ENCODE measurements around the gene SLC22A23. TPM values are rescaled to one million over a fixed set of nuclear protein-coding genes. Genes with fewer than 3 reads are reported as not detected.

The SLC22A23 gene
- total RNA-seq, 1 donor from 2014 or later = 18.7 TPM

- Histone ChIP-seq H3K27me3 (ENCODE audit: control insufficient read depth, insufficient read depth, low read length) (no peaks in the 10 kb centered on the region), H3K36me3 (ENCODE audit: control insufficient read depth, insufficient read depth, low read length) (peaks cover 5% of the 10 kb centered on the region), H3K4me3 (ENCODE audit: low read depth, low read length) (no peak overlapping the region)
- FAIRE-seq = no peak
- no peak for DNase-seq (ENCODE audit: low read depth)
- no peak for TF ChIP-seq CTCF (IDR thresholded peaks at IDR 0.05; ENCODE audit: insufficient read depth, low read length, severe bottlenecking)
Measured at GRCh38 chr6:3376064-3376463, 80.8 kb downstream of the SLC22A23 start.

- no peak for DNase-seq (ENCODE audit: low read depth)
- peaks cover 5% of the 10 kb centered on the region for H3K36me3 ChIP-seq (ENCODE audit: control insufficient read depth, insufficient read depth, low read length)
- H3K4me3 ChIP-seq (ENCODE audit: low read depth, low read length) = no peak overlapping the region
- FAIRE-seq = no peak
- no peaks in the 10 kb centered on the region for H3K27me3 ChIP-seq (ENCODE audit: control insufficient read depth, insufficient read depth, low read length)
- no peak for TF ChIP-seq CTCF (IDR thresholded peaks at IDR 0.05; ENCODE audit: insufficient read depth, low read length, severe bottlenecking)
Measured at GRCh38 chr6:3373597-3374203, 83.2 kb downstream of the SLC22A23 start.

- FAIRE-seq = no peak
- H3K4me3 ChIP-seq (ENCODE audit: low read depth, low read length) = no peak overlapping the region
Measured at GRCh38 chr6:3372912-3373554, 83.8 kb downstream of the SLC22A23 start.

GRCh38 chr6:3372184-3372846 is 84.5 kb downstream of the SLC22A23 start:
- Histone ChIP-seq H3K36me3 (ENCODE audit: control insufficient read depth, insufficient read depth, low read length) (peaks cover 5% of the 10 kb centered on the region), H3K27me3 (ENCODE audit: control insufficient read depth, insufficient read depth, low read length) (no peaks in the 10 kb centered on the region), H3K4me3 (ENCODE audit: low read depth, low read length) (no peak overlapping the region)
- no peak for TF ChIP-seq CTCF (IDR thresholded peaks at IDR 0.05; ENCODE audit: insufficient read depth, low read length, severe bottlenecking)
- FAIRE-seq = no peak
- DNase-seq (ENCODE audit: low read depth) = no peak

More at GRCh38 chr6:3372912-3373554, 83.8 kb downstream of the SLC22A23 start:
- no peak for TF ChIP-seq CTCF (IDR thresholded peaks at IDR 0.05; ENCODE audit: insufficient read depth, low read length, severe bottlenecking)
- no peaks in the 10 kb centered on the region for H3K27me3 ChIP-seq (ENCODE audit: control insufficient read depth, insufficient read depth, low read length)
- no peak for DNase-seq (ENCODE audit: low read depth)
- H3K36me3 ChIP-seq (ENCODE audit: control insufficient read depth, insufficient read depth, low read length) = peaks cover 5% of the 10 kb centered on the region

- no peak for FAIRE-seq
- Histone ChIP-seq H3K4me3 (ENCODE audit: low read depth, low read length) (no peak overlapping the region), H3K27me3 (ENCODE audit: control insufficient read depth, insufficient read depth, low read length) (no peaks in the 10 kb centered on the region), H3K36me3 (ENCODE audit: control insufficient read depth, insufficient read depth, low read length) (peaks cover 5% of the 10 kb centered on the region)
- DNase-seq (ENCODE audit: low read depth) = no peak
- TF ChIP-seq CTCF (IDR thresholded peaks at IDR 0.05; ENCODE audit: insufficient read depth, low read length, severe bottlenecking) = no peak
Measured at GRCh38 chr6:3371222-3371949, 85.5 kb downstream of the SLC22A23 start.

All from bronchial epithelial cell (primary cell).